Duodenal mucosa (tissue), 2 donors: ENCODE measurements around the gene SUGT1.
"Not testable (repeated sequence)": the region's sequence is repeated elsewhere in the genome, so short reads cannot be mapped to it uniquely, and the experiment has no call there.

Experiments used
- H3K27ac ChIP-seq: one replicate; pipeline ENCODE4 v1.7.0; 2013; ENCODE audit warnings: low read depth, low read length
- H3K27me3 ChIP-seq, 2 donors: one replicate each; pipeline ENCODE4 v1.7.0; 2013; ENCODE audit warnings: low read length in 2 of 2, control low read depth in 1 of 2; ENCODE audit not compliant: insufficient read depth in 2 of 2, control insufficient read depth in 1 of 2
- H3K36me3 ChIP-seq, 2 donors: one replicate each; pipeline ENCODE4 v1.7.0; 2013; ENCODE audit warnings: low read length in 2 of 2, control low read depth in 1 of 2; ENCODE audit not compliant: insufficient read depth in 2 of 2, control insufficient read depth in 1 of 2
- H3K4me1 ChIP-seq, 2 donors: one replicate each; pipeline ENCODE4 v1.7.0; 2013; ENCODE audit warnings: low read length in 2 of 2, control low read depth in 1 of 2; ENCODE audit not compliant: insufficient read depth in 2 of 2, control insufficient read depth in 1 of 2
- H3K4me3 ChIP-seq, 2 donors: one replicate each; pipeline ENCODE4 v1.7.0; 2013; ENCODE audit warnings: low read length in 2 of 2, low read depth in 1 of 2
- H3K9ac ChIP-seq, 2 donors: one replicate each; pipeline ENCODE4 v1.7.0; 2013; ENCODE audit warnings: low read length in 2 of 2, low read depth in 1 of 2
- H3K9me3 ChIP-seq, 2 donors: one replicate each; pipeline ENCODE4 v1.7.0; 2013; ENCODE audit warnings: low read length in 2 of 2, control low read depth in 1 of 2; ENCODE audit not compliant: control insufficient read depth in 1 of 2

The SUGT1 gene

GRCh38 chr13:52664272-52664671 lies 11.6 kb downstream of the SUGT1 start:
- H3K4me1 ChIP-seq, result no peaks in the 10 kb centered on the region
- H3K4me3 ChIP-seq, result no peak overlapping the region
- H3K27me3 ChIP-seq, result no peaks in the 10 kb centered on the region
- H3K9me3 ChIP-seq, result no peaks in the 10 kb centered on the region
- H3K36me3 ChIP-seq, result peaks cover 25 to 72% of the 10 kb centered on the region in 2 donors
- no peak overlapping the region for H3K9ac ChIP-seq
- no peak overlapping the region for H3K27ac ChIP-seq

DNA sequence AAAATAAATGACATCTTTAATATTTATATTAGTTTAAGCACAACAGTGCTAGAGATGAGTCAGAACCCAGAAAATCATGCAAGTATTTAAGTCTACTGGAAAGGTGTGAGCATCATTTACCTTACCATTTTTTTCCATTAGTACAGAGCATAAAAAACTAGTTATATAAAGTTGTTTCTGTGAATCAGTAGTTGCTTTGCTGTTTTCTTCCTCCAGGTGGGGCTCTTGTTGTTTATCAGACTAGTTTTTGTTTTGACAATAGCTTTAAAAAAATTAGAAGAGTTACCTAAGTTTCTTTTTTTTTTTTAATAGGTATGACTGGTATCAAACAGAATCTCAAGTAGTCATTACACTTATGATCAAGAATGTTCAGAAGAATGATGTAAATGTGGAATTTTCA lies 12.7 kb downstream of the SUGT1 start:
- Histone ChIP-seq H3K4me1 (no peaks in the 10 kb centered on the region), H3K36me3 (peaks cover 25 to 70% of the 10 kb centered on the region in 2 donors), H3K9me3 (no peaks in the 10 kb centered on the region), H3K4me3 (no peak overlapping the region), H3K27ac (no peak overlapping the region), H3K9ac (no peak overlapping the region), H3K27me3 (no peaks in the 10 kb centered on the region)

- Histone ChIP-seq H3K4me3 (no peak overlapping the region), H3K4me1 (no peaks in the 10 kb centered on the region), H3K27ac (no peak overlapping the region), H3K9ac (no peak overlapping the region), H3K27me3 (no peaks in the 10 kb centered on the region), H3K9me3 (no peaks in the 10 kb centered on the region), H3K36me3 (peaks cover 18 to 44% of the 10 kb centered on the region in 2 donors)
Measured at GRCh38 chr13:52669677-52670076, 17.0 kb downstream of the SUGT1 start.

GRCh38 chr13:52670726-52671125 lies 18.1 kb downstream of the SUGT1 start:
- Histone ChIP-seq H3K9me3 (no peaks in the 10 kb centered on the region), H3K4me3 (no peak overlapping the region), H3K27ac (no peak overlapping the region), H3K27me3 (no peaks in the 10 kb centered on the region), H3K36me3 (peaks cover 17 to 41% of the 10 kb centered on the region in 2 donors), H3K4me1 (no peaks in the 10 kb centered on the region), H3K9ac (no peak overlapping the region)

DNA sequence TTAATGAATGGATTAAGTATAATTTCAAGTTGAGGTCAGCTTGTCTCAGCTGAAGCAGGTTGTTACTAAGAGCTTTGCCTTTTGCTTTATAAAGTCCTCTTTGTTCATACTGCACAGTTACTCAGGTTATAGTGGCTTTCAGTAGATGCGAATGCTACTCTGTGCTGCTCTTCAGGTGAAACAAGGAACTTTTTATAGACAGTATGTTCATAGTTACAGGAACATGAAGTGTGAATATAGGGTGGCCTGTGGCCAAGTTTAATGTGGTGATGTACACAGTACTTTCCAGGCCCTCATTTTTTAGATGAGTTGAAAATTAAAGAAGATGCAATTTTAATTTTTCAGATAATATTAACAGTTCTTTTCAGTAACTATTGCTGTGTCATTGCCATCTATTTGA lies 20.8 kb downstream of the SUGT1 start:
- Histone ChIP-seq H3K36me3 (peaks cover 9 to 31% of the 10 kb centered on the region in 2 donors), H3K4me3 (no peak overlapping the region), H3K9ac (no peak overlapping the region), H3K4me1 (no peaks in the 10 kb centered on the region), H3K27ac (no peak overlapping the region), H3K27me3 (no peaks in the 10 kb centered on the region), H3K9me3 (no peaks in the 10 kb centered on the region)

DNA sequence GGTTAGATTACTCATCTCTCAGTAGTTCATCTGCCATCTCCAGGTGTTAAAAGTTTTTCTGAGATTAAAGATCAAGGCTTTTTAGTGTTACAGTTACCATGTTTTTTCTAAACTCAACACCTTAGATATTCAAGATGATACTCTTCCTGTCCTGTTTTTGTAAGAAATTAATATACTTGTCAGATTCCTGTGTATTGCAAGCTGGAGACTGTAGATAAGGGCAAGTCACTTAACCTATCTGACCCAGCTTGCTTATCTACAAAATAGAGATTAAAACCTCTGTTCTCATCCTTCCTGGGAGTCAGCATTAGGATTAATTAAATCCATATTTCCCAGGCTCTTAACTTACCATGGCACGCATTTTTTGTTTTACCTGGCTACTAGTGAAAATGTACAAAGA lies 25.2 kb downstream of the SUGT1 start:
- peaks cover 19 to 50% of the 10 kb centered on the region in 2 donors for H3K36me3 ChIP-seq
- H3K9me3 ChIP-seq, result no peaks in the 10 kb centered on the region
- no peak overlapping the region for H3K27ac ChIP-seq

DNA sequence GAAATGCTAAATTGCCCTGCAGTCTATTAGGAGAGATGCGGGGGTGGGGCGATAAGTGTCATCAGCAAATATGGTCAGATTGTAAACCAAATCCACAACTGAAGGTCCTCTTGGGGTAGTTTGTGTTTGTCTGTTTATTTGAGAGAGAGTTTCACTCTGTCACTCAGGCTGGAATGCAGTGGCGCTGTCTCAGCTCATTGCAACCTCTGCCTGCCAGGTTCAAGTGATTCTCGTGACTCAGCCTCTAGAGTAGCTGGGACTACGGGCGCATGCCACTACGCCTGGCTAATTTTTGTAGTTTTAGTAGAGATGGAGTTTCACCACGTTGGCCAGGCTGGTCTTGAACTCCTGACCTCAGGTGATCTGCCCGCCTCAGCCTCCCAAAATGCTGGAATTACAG lies 33.2 kb downstream of the SUGT1 start:
- not testable (repeated sequence) for H3K4me3 ChIP-seq, H3K9me3 ChIP-seq, H3K9ac ChIP-seq, H3K27me3 ChIP-seq, H3K4me1 ChIP-seq, H3K27ac ChIP-seq
- peaks cover 25 to 59% of the 10 kb centered on the region in 2 donors for H3K36me3 ChIP-seq

More for the DNA sequence above, 25.2 kb downstream of the SUGT1 start:
- Histone ChIP-seq H3K27me3 (no peaks in the 10 kb centered on the region), H3K4me1 (no peaks in the 10 kb centered on the region), H3K4me3 (no peak overlapping the region), H3K9ac (no peak overlapping the region)

DNA sequence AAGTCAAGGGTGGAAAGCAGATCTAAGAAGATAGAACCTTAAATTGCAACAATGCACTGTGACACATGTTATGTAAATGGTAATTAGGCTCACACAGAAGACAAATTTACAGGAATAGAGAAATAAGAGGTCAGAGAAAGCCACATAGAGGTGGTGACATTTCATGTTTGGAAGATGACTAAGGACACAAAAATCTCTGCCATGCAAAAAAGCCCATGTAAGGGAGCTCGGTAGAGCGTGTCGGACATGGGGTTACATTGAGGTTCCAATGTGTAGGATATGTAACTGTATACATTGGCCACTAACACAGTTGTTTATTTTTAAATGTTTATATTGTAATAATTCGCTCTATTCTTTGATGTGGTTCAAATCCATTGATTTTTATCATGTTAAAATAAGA lies 33.7 kb downstream of the SUGT1 start:
- Histone ChIP-seq H3K27ac (no peak overlapping the region), H3K27me3 (no peaks in the 10 kb centered on the region), H3K9ac (no peak overlapping the region), H3K9me3 (no peaks in the 10 kb centered on the region), H3K4me1 (no peaks in the 10 kb centered on the region), H3K36me3 (peaks cover 22 to 58% of the 10 kb centered on the region in 2 donors), H3K4me3 (no peak overlapping the region)

DNA sequence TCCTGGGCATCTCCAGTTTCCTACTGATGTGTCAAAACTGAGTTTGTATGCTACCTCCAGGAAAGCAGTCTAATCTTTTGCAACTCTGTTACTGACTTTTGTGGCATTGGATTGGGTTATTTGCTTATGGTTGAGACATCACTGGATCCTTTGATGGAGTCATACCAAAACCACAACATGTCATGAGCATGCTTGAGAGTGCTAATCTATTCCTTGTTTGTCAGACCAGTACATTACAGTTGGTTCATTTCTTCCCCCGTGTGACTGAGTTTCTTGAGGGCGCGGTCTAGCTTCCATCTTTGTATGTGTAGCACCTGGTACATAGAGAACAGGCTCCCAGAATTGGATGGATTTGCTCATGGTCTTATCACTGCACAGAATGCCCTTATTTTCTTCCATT lies 43.2 kb downstream of the SUGT1 start:
- peaks cover 0 to 7% of the 10 kb centered on the region in 2 donors for H3K36me3 ChIP-seq
- no peaks in the 10 kb centered on the region for H3K9me3 ChIP-seq
- H3K4me3 ChIP-seq, result no peak overlapping the region
- H3K9ac ChIP-seq, result no peak overlapping the region
- no peak overlapping the region for H3K27ac ChIP-seq
- H3K4me1 ChIP-seq, result no peaks in the 10 kb centered on the region
- no peaks in the 10 kb centered on the region for H3K27me3 ChIP-seq

- Histone ChIP-seq H3K27me3 (no peaks in the 10 kb centered on the region), H3K4me3 (no peak overlapping the region), H3K9ac (no peak overlapping the region), H3K4me1 (no peaks in the 10 kb centered on the region), H3K27ac (no peak overlapping the region), H3K36me3 (peaks cover 0 to 2% of the 10 kb centered on the region in 2 donors), H3K9me3 (no peaks in the 10 kb centered on the region)
Measured at GRCh38 chr13:52696566-52696965, 43.9 kb downstream of the SUGT1 start.
